PC-3 (cell line): ENCODE data around the gene ATRAID.
A peak's percentile ranks its signal among the peaks of the same experiment; 100 is the strongest.

Experiments
- CTCF ChIP-seq: fragments of 300-600 bp; sonication (generic); conservative IDR thresholded peaks from 2 replicates; pipeline ENCODE4 v1.5.1; 2017; ENCODE audit warnings: antibody characterized with exemption, low read depth, mild to moderate bottlenecking, low read length
- EZH2phosphoT487 ChIP-seq: fragments of 300-600 bp; sonication (generic); IDR thresholded peaks from 2 replicates; pipeline ENCODE4 v1.6.1; 2018; ENCODE audit warnings: mild to moderate bottlenecking, antibody characterized with exemption, low read length, borderline replicate concordance

- TF ChIP-seq CTCF, result no peak
- TF ChIP-seq EZH2phosphoT487, result peak; percentile 61; the same call in 1 of the 2 replicates
These were observed 50.8 kb downstream of the ATRAID start, which contains the start of gene SLC30A3 for GRCh38 chr2:27262379-27263286.
